GM18858 (cell line): ENCODE data around the gene CNPY4.

Experiments
- ATAC-seq: cut with Tn5 transposase; IDR thresholded peaks from one replicate; pipeline ENCODE4 v1.9.1; 2021; ENCODE audit not compliant: unreplicated experiment

The CNPY4 gene

GRCh38 chr7:100166317-100166940 lies 47.0 kb downstream of the CNPY4 start:
- no peak for ATAC-seq

- no peak for ATAC-seq
Observed at GRCh38 chr7:100166970-100167911, 47.8 kb downstream of the CNPY4 start.

GRCh38 chr7:100167912-100168323 lies 48.5 kb downstream of the CNPY4 start:
- no peak for ATAC-seq

- no peak for ATAC-seq
Observed at GRCh38 chr7:100169147-100169850, 49.9 kb downstream of the CNPY4 start.

- no peak for ATAC-seq
Observed at GRCh38 chr7:100170101-100170897, 50.9 kb downstream of the CNPY4 start.

GRCh38 chr7:100171087-100171681 lies 51.8 kb downstream of the CNPY4 start:
- no peak for ATAC-seq

- ATAC-seq: no peak
Observed at GRCh38 chr7:100171840-100172239, 52.4 kb downstream of the CNPY4 start.

- no peak for ATAC-seq
Observed at GRCh38 chr7:100173806-100174495, 54.5 kb downstream of the CNPY4 start.

GRCh38 chr7:100174582-100174981 lies 55.1 kb downstream of the CNPY4 start:
- ATAC-seq: no peak
